ENCODE results near the gene PHKB.

The PHKB gene

GRCh38 chr16:47574091-47575054 is 113.2 kb downstream of the PHKB start:
- DNase-seq: no peak

GRCh38 chr16:47577029-47577428 is 115.9 kb downstream of the PHKB start:
- DNase-seq: no peak

GRCh38 chr16:47578033-47578432 is 116.9 kb downstream of the PHKB start:
- no peak for DNase-seq

GRCh38 chr16:47578573-47578972 is 117.4 kb downstream of the PHKB start:
- DNase-seq: peak; percentile 15

GRCh38 chr16:47581114-47581513 is 120.0 kb downstream of the PHKB start:
- DNase-seq: no peak

GRCh38 chr16:47584464-47585225 is 123.5 kb downstream of the PHKB start:
- no peak for DNase-seq

GRCh38 chr16:47586121-47586520 is 125.0 kb downstream of the PHKB start:
- DNase-seq: no peak

GRCh38 chr16:47590472-47590871 is 129.3 kb downstream of the PHKB start:
- no peak for DNase-seq

- no peak for DNase-seq
These were observed 131.1 kb downstream of the PHKB start for GRCh38 chr16:47592232-47592631.

- DNase-seq: no peak
These were observed 138.4 kb downstream of the PHKB start for GRCh38 chr16:47599512-47599911.

GRCh38 chr16:47600376-47600775 is 139.2 kb downstream of the PHKB start:
- no peak for DNase-seq

GRCh38 chr16:47604306-47604705 is 143.2 kb downstream of the PHKB start:
- DNase-seq: no peak

- DNase-seq: no peak
These were observed 149.9 kb downstream of the PHKB start for GRCh38 chr16:47611042-47611441.

GRCh38 chr16:47611848-47612493 is 150.8 kb downstream of the PHKB start:
- no peak for DNase-seq

GRCh38 chr16:47612711-47613110 is 151.6 kb downstream of the PHKB start:
- no peak for DNase-seq

GRCh38 chr16:47613251-47613650 is 152.1 kb downstream of the PHKB start:
- DNase-seq: no peak

GRCh38 chr16:47617732-47618131 is 156.6 kb downstream of the PHKB start:
- DNase-seq: no peak

- no peak for DNase-seq
These were observed 161.5 kb downstream of the PHKB start for GRCh38 chr16:47622451-47623176.

- DNase-seq: no peak
These were observed 163.4 kb downstream of the PHKB start for GRCh38 chr16:47624563-47624962.

GRCh38 chr16:47625115-47625567 is 164.0 kb downstream of the PHKB start:
- peak; percentile 39 for DNase-seq

GRCh38 chr16:47626246-47626645 is 165.1 kb downstream of the PHKB start:
- DNase-seq: no peak

- DNase-seq: no peak
These were observed 166.0 kb downstream of the PHKB start for GRCh38 chr16:47627085-47627639.

Measured in OCI-M1 (cell line).